HG02610 (cell line): ENCODE measurements around the gene KHDRBS2.

Experiments
- ATAC-seq: cut with Tn5 transposase; IDR thresholded peaks from one replicate; pipeline ENCODE4 v1.9.1; 2021; ENCODE audit warnings: mild to moderate bottlenecking, moderate library complexity; ENCODE audit not compliant: unreplicated experiment

KHDRBS2 gene

DNA sequence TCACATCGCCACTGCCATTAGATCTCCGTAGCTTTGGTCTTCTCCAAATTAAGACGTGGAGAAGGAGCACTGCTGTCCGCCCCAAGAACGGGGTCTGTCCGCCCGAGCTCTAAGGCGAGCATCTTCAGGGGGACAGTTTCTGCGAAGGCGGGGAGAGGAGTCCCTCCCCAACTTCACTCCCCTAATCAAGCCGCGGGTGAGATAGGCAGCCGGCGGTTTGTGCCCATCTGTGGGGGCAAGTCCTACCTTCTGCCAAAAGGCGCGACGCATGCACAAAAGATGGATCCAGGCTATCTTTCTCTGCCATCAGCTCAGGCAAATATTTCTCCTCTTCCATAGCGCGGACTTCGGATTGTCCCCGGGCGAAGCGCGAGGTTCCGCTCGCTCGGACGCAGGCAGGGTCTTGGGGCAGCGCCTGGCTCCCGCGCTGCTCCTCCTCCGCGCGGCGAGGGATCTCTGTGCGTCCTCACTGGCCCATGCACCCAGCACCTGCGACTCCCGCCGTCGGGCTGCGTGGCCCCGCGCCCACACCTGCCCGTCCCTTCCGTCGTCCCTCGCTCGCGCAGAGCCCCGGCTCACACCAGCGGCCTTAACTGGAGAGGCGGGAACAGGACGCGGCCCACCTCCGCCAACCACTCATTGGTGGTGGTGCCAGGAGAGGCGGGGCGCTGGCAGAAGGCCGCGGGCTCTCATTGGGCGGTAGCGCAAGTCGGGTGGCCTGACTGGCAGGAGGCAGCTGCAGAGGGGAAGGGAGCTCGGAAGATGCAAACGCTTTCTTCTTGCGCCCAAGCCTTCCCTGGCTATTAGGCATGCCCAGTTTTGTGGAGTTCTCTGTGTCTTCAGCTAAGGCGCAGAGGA lies at the start of gene KHDRBS2:
KHDRBS2 (minus strand) TSS at position 614 of the 858 bp plus-strand sequence.
- peak; percentile 100 for ATAC-seq

DNA sequence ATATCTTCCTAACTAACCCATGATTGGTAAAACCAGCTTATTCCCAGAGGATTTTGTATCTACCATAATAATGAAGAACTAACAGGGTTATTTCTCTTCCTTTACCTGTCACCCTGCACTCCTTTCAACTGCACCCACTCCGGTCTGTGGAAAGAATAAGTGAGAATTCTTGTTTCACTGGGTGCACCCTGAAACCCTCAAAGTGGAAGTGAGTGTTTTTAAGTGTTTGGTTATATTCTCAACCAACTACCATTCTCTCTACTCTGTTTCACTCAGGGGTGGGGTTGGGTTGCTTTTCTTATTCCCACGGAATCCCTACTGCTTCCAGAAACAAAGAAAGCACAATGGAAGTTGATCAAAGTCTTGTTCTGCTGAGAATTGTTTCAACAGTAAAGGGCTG lies 42.6 kb upstream of the KHDRBS2 start:
- no peak for ATAC-seq

DNA sequence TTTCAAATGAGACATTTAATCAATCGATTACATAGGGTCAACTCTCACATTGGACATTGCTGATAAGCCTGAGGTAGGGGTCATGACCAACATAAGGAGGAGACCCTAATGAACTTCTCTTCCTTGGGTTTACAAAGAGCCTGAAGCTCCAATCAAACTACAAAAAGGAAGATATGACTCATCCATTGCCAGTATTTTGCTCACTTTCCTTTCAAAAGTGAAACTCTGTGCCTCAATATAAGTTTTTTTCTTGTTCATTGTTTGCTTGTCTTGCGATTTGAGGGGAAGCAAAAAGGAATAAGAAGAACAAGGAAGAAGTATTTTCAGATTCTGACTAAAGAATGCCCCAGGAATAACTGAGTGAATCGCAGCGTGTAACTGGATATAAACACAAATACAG lies 38.8 kb upstream of the KHDRBS2 start:
- ATAC-seq, result no peak

DNA sequence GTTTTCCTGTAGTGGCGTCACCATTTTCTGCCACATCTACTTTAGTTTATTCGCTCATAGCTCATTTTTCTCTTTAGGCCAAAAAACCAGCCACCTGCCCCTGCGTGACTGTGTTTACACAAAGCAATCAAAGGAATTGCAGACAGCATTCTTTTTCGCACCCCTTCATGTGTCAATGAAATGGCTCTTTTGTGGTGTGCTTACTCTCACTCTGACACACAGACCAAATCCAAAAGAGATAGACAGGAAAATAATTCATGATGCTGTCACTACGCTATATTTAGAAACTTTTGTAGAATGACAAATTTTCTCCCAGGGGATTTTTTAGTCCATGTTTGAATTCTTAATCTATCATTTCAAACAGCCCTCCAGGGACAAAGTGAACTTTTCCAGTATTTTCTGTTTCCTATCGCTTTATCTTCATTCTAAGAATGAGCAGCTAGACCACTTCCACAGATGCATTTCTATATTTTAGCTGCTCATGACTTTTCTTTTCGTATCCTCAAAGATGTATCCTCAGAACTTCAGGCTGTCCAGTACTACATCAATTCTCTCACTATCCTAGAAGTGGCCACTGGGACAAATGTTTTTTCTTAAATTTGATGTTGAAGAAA lies 37.9 kb upstream of the KHDRBS2 start:
- no peak for ATAC-seq

DNA sequence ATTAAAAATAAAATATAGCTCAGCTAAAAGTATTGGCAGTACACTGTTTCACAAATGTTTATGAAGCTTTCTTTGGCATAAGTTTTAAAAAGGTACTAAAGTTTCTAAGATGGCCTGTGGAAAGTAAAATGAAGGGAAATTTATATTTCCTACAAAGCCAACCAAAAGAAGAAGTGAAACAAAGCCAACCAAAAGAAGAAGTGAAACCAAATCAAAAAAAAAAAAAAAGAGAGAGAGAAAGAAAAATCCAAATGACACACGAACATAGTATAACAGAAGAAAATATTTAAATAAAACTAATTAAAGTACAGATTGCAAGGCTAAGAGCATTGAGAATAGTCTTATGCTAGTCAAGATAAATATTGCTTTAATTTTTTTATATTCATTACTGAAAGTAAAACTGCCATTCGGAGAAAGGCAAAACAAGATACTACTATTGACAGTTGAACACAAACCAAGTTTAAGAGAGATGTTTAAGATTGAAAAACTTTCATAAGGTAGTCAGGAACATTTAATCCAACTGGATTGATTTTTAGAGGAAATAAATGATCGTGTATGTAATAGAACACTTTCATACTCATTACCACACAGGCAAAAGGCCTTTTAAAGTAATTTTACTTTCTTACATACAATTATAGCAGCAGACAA lies 12.8 kb upstream of the KHDRBS2 start:
- peak; percentile 92 for ATAC-seq

DNA sequence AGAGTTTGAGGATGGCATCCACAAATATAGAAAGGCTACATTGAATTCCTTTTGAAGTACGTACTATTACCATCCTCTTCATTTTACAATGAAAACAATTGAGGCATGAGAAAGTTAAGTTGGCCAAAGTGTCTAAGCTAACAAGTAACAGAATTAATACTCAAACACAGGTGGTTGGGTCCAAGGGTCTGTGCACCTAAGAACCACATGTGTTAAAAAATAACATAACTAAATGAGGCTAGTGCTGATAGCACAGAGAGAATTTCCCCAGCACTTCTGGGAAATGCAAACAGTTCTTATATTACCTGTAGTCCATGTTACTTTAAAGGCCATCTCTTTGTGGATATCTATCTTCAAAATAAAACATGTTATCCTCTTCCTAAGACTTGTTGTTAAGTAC lies 10.5 kb upstream of the KHDRBS2 start:
- ATAC-seq, result no peak

DNA sequence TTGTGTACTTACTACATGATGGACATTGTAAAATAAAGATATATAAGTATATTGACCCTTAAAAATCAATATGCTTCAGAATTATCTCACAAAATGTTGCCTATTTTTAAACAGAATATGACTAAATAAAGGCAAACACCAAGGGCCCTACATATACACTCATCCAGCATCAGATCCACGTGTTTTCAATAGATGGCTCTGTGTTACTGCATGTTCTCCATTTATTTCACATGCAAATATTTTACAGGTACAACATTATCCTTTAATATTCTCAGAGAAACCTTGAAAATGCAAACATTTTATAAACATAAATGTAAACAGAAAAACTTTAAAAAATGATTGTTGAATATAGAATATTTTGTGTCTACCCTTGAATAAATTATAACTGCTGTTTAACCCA lies 2.9 kb upstream of the KHDRBS2 start:
- ATAC-seq, result no peak

DNA sequence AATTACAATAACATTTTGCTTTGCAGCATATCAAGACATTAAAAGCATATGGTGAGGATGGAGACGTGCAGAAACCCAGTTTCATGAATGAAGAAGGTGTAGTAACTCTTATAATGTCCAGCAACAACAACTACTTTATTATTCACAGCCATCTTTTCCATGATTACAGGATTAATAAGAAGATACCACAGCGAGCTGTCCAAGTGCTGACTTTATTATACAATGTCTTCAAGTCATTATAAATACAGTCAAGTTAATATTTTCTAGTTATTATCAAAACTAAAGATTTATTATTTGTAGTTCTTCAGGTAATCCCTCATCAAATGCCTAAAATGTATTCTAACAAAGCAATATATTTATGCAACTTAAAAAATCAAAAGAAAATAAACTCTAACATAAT lies 2.5 kb upstream of the KHDRBS2 start:
- ATAC-seq, result no peak

DNA sequence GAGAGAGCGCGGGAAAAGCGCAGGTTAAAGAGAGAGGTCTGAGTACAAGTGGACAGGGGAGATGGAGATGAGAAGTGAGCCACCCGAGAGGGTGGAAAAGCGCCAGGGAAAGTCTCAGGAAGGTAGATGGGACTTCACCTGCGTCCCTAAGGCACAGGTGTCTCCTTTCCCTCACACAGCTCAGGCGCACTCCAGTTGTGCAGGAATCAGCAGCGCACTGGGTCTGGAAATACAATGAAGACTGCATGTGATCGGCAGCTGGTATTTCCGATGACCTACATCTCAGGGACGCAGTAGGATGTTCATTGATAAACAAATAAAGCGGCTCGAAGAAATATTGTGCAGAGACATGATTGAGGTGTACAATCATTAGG lies 432 bp upstream of the KHDRBS2 start:
- no peak for ATAC-seq

DNA sequence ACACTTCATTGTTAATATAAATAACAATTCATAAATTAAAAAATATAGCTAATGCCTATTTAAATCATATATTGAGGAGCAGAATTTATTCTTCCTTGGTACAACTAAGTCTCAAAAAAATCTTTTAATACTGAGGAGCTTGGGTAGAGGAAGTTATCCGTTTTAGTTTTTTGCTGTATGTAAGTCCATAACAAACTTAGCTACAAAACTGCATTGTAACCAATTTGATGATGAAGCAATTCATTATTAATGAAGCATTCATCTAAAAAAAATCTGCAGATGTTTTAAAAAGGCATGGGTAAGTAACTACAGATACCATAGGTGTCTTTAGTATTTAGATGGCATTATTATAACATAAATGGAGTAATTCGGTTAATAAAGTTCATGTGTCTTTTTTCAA lies 1.3 kb downstream of the KHDRBS2 start:
- ATAC-seq, result no peak

DNA sequence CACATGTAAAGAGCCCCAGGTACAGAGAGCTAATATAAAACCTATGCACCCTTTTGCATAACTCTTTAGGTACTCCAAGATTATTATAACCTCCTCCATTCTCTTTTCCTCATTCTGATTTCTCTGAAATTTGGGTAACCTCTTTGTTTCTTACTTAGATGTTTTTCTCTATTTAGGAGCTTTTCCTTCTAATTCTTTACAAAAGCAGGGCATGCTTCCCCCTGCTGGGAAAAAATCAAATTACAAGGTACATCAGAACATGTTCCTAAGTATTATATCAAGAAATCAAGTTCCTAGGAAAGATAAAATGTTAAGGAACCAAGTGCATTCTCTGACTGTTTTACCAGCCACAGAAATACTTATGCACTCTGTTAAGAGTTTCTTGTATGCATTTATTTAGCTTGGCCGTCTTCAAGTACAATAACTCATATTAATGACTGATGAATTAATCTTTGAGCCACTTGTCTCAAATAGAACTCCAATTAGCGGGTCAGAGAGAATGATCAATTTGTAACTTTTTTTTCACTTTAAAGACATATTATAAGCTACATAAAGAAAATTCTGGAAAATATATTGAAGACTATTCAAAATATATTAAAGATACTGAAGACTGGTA lies 2.1 kb downstream of the KHDRBS2 start:
- no peak for ATAC-seq

DNA sequence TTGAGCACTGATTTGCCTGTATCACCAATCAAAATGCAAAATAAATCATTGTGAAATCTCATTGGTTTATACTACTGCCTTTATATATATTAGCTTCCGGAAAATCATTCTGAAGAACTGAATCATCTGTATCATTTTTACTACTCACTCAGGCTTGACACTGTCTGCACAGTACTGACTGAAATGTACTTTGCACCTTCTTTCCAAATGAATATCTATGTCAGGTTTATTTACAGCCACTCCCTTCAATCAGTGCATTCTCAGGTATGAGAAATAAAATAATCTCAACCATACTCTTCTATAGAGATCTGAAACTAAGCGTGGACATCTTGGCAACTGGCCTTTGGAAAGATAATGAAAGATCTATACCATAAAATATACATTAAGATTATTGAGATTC lies 2.7 kb downstream of the KHDRBS2 start:
- ATAC-seq, result no peak

DNA sequence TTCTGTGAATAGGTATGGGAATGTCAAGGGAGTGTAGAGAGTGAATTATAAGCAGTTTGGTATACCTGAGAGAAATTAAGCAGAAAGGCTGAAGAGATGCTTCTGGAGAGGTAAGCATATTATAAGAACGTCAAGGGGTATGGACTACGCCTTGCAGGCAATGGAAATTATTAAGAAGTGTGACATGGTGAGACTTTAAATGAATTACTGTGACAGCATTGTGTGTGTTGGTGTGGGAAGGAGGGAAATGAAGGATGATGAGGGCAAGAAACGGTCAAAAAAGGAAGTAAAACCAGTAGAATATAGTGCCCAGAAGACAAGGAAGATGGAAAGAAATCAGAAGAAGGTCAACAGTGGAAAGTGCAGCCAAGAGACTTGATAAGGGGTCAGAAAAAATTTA lies 5.9 kb downstream of the KHDRBS2 start:
- ATAC-seq, result no peak

DNA sequence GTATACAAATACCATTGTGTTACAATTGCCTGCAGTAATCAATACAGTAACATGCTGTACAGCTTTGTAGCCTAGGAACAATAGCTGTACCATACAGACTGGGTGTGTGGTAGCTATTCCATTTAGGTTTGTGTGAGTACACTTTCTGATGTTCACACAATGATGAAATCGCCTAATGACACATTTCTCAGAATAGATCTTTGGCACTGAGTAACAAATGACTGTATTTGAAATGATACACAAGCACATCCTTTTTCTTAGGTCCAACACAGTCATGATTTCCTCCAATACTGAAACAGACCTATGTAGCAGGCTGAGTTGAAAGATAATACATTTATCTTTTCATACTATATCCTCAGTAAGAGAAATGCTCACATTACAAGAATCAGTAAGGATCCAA lies 13.9 kb downstream of the KHDRBS2 start:
- no peak for ATAC-seq

DNA sequence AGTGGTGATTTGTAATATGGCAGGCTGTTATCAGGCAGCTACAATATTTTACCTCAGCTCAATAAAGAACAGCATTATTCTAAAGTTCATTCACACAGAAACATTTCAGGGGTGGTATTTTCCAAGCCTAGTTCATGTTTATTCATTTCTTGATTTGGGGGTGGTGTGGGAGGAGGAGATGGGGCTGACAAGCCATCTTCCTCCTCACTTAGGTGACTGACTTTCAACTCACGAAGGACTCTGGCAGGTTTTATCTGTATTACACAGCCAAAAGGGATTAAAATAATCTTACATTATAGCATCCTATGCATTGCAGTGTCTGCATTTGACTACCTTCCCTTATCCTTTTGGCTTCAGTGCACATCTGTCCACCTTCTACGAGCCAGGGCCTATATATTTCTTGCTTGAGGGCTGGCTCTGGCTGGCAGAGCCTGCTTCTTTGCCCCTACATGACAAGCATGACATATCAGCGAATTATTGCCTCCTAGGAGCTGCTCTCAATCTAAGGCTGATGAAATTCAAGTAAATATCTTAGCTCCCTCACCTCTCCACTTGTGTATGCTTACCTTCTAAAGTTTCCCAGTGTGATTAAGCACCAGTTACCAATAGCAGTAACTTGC lies 20.0 kb downstream of the KHDRBS2 start:
- ATAC-seq, result no peak

DNA sequence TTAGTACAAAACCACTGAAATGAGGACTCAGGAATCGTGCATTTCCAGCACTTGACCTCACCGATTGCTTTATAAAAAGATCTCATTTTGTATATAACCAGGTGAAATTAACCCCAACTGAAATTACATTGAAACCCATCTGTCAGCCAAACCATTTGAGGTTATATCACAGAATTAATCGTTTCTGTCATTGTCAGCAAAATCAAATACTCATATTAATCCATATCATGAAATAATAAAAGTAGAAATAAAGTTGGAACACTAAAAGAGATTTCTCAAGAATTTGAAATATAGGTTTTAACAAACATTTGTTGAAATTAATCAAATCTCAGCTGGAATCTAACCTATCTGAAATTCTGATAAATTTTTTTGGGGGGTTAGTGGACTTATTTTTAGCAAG lies 23.7 kb downstream of the KHDRBS2 start:
- no peak for ATAC-seq

DNA sequence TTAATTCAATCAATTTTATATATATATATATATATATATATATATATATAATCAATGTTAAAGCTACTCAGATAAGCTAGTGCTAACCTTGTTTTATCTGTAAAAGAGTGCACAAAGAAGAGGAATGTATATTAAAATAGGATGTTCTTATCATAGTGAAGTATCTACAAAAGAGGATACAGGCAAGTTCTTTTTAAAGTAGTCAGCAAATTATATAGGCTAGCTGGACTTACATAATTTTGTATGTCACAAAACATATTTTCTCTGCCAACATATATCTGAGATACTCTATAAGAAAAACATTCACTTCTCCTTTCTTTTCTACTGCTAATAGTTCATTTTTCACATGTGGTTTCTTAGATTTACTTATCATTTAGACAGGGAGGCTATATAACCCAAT lies 39.9 kb downstream of the KHDRBS2 start:
- no peak for ATAC-seq

DNA sequence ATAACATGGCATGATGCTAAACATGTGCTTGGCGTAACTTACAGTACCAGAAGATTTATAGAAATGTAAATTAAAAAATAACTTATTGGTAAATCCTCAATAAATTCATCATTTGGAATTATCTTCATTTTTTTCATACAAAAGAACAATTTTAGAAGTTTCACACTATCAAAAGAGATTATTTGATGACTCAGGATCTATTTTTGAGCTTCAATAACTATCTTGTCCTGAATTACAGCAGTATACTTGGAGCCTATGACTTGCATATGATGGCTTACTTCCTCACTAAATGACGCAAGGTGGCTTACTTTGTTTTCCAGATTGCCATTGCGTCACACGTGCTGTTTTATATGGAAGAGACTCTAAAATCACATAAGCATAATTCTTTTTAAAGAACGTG lies 49.2 kb downstream of the KHDRBS2 start:
- no peak for ATAC-seq

DNA sequence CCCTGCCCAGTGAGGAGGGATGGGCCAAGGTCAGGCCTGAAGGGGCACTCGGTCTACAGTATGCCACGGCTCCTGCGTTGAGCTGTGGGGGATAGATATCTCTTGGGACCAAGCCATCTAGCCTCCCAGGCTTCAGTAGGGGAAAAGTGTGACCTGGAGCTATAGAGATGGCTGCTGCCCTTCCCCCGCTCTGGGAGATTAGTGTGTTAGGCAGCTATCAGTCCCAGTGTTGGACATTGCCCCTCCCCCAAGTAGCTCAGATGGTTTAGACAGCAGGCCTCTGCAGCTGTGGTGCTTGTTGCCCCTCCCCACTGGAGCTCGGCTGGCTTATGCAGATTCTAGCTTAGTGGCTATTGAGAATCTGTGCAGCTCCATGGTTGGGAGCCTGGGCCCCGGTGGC lies 56.8 kb downstream of the KHDRBS2 start:
- no peak for ATAC-seq

DNA sequence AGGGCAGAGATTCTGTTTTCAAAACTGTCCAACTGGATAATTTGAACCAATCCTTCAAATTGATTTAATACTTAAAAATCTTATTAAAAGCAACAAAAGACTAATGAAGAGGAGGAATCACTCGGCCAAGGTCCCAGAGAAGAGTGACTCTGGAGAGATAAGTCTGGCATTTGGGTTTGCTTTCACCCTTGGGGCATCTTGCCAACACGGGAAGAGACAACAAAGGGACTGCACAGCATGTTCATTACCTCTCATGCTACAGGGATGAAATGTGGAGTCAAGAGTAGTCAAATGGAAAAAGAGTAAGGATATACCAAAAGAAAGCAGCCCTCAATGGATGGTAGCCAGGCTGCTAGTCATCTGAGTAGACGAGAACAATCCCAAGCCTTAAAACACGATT lies 68.2 kb downstream of the KHDRBS2 start:
- ATAC-seq, result no peak

DNA sequence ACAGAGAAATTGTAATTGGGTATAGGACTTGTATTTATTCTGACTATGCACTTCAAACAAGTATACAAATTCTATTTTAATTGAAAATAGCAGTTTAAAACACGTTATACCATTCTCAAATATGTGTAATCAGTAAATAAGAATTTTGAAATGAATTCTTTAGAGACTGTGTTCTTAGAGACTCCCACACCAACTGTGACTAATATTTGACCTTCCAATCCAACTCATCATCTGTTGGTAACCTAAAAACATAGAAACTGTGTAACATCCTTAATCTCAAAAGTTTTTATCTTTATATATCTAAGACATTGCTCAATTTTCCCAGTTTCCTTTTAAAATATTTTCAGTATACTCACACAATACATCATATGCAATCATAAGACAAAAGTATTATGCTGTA lies 83.9 kb downstream of the KHDRBS2 start:
- ATAC-seq, result no peak
